GM18526 (cell line): Measurements from ENCODE around the gene RTL10.

ENCODE experiments used
- POLR2A ChIP-seq: IDR thresholded peaks from 3 replicates; pipeline ENCODE4 v1.6.1; 2011; ENCODE audit not compliant: insufficient read length; ENCODE audit errors: extremely low read depth

RTL10 gene

GRCh38 chr22:19873138-19873959, 18.7 kb upstream of the RTL10 start:
- no peak for TF ChIP-seq POLR2A

- TF ChIP-seq POLR2A = no peak
Measured at GRCh38 chr22:19872779-19873137, 18.1 kb upstream of the RTL10 start.

GRCh38 chr22:19871845-19872778, 17.4 kb upstream of the RTL10 start:
- no peak for TF ChIP-seq POLR2A

- no peak for TF ChIP-seq POLR2A
Measured at GRCh38 chr22:19871023-19871844, 16.6 kb upstream of the RTL10 start.

- no peak for TF ChIP-seq POLR2A
Measured at GRCh38 chr22:19870153-19871022, 15.7 kb upstream of the RTL10 start.

GRCh38 chr22:19869497-19870152, 15.0 kb upstream of the RTL10 start:
- no peak for TF ChIP-seq POLR2A

- no peak for TF ChIP-seq POLR2A
Measured at GRCh38 chr22:19868773-19869471, 14.2 kb upstream of the RTL10 start.

GRCh38 chr22:19868333-19868732, 13.7 kb upstream of the RTL10 start:
- no peak for TF ChIP-seq POLR2A

GRCh38 chr22:19867617-19868016, 12.9 kb upstream of the RTL10 start:
- no peak for TF ChIP-seq POLR2A

- no peak for TF ChIP-seq POLR2A
Measured at GRCh38 chr22:19866665-19867009, 12.0 kb upstream of the RTL10 start.

- no peak for TF ChIP-seq POLR2A
Measured at GRCh38 chr22:19865141-19865829, 10.6 kb upstream of the RTL10 start.

GRCh38 chr22:19864538-19865106, 9.9 kb upstream of the RTL10 start:
- no peak for TF ChIP-seq POLR2A

- TF ChIP-seq POLR2A = no peak
Measured at GRCh38 chr22:19863571-19863970, 8.9 kb upstream of the RTL10 start.
